ENCODE measurements around the gene MESD.

DNA sequence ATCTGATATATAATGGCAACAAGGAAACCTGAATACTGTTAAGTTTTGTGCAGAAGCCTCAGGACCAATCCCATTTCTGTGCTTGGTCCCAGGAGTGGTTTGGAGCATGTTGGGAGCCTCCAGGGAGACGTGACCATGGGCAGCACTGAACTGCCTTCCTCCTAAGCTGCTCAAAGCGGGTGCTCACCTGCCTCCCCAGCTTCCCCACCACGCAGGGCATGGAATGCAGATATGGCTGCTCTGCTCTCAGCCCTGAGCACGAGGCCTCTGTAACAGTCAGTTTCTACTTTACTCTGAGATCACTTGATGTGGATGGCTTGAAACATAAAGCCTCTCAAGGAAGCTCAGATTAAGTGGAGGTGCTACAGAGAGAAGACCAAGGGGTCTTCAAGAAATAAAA, 49.3 kb downstream of the MESD start:
- TF ChIP-seq, protein P1, sequence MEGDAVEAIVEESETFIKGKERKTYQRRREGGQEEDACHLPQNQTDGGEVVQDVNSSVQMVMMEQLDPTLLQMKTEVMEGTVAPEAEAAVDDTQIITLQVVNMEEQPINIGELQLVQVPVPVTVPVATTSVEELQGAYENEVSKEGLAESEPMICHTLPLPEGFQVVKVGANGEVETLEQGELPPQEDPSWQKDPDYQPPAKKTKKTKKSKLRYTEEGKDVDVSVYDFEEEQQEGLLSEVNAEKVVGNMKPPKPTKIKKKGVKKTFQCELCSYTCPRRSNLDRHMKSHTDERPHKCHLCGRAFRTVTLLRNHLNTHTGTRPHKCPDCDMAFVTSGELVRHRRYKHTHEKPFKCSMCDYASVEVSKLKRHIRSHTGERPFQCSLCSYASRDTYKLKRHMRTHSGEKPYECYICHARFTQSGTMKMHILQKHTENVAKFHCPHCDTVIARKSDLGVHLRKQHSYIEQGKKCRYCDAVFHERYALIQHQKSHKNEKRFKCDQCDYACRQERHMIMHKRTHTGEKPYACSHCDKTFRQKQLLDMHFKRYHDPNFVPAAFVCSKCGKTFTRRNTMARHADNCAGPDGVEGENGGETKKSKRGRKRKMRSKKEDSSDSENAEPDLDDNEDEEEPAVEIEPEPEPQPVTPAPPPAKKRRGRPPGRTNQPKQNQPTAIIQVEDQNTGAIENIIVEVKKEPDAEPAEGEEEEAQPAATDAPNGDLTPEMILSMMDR (IDR thresholded peaks at IDR 0.05): no peak
- TF ChIP-seq SIN3A (IDR thresholded peaks at IDR 0.05; ENCODE audit: borderline replicate concordance, insufficient read depth, low read depth, low read length) (no peak), POLR2AphosphoS5 (IDR thresholded peaks at IDR 0.05; ENCODE audit: low read depth, low read length) (no peak), TCF7L2 (IDR thresholded peaks at IDR 0.05; ENCODE audit: low read depth, low read length) (no peak)
- TF ChIP-seq, protein P2, sequence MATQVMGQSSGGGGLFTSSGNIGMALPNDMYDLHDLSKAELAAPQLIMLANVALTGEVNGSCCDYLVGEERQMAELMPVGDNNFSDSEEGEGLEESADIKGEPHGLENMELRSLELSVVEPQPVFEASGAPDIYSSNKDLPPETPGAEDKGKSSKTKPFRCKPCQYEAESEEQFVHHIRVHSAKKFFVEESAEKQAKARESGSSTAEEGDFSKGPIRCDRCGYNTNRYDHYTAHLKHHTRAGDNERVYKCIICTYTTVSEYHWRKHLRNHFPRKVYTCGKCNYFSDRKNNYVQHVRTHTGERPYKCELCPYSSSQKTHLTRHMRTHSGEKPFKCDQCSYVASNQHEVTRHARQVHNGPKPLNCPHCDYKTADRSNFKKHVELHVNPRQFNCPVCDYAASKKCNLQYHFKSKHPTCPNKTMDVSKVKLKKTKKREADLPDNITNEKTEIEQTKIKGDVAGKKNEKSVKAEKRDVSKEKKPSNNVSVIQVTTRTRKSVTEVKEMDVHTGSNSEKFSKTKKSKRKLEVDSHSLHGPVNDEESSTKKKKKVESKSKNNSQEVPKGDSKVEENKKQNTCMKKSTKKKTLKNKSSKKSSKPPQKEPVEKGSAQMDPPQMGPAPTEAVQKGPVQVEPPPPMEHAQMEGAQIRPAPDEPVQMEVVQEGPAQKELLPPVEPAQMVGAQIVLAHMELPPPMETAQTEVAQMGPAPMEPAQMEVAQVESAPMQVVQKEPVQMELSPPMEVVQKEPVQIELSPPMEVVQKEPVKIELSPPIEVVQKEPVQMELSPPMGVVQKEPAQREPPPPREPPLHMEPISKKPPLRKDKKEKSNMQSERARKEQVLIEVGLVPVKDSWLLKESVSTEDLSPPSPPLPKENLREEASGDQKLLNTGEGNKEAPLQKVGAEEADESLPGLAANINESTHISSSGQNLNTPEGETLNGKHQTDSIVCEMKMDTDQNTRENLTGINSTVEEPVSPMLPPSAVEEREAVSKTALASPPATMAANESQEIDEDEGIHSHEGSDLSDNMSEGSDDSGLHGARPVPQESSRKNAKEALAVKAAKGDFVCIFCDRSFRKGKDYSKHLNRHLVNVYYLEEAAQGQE (IDR thresholded peaks at IDR 0.05; ENCODE audit: insufficient read depth in 1 of 2, low read depth in 2 of 2, low read length in 1 of 2): no peak
